BLaER1 treated with 17β-estradiol and CSF1 and Interleukin-3, amounts not matched to agents 10 nM and 100 nM (cell line): ENCODE measurements around the gene C10orf71.
A peak's percentile ranks its signal among the peaks of the same experiment; 100 is the strongest.

Source experiments
- H3K27ac ChIP-seq, 11 experiments: shearing (Covaris generic); formaldehyde crosslinking; 2 replicates each; pipeline ENCODE4 v1.8.1; 2022
- H3K27me3 ChIP-seq, 11 experiments: shearing (Covaris generic); formaldehyde crosslinking; 2 replicates each; pipeline ENCODE4 v1.8.1; 2022
- H3K36me3 ChIP-seq, 11 experiments: shearing (Covaris generic); formaldehyde crosslinking; 2 replicates each; pipeline ENCODE4 v1.8.1; 2022
- H3K4me1 ChIP-seq, 10 experiments: shearing (Covaris generic); formaldehyde crosslinking; 2 replicates each; pipeline ENCODE4 v1.8.1; 2022
- H3K4me2 ChIP-seq, 11 experiments: shearing (Covaris generic); formaldehyde crosslinking; 2 replicates each; pipeline ENCODE4 v1.8.1; 2022
- H3K4me3 ChIP-seq, 10 experiments: shearing (Covaris generic); formaldehyde crosslinking; 2 replicates each; pipeline ENCODE4 v1.8.1; 2022
- H3K9ac ChIP-seq, 11 experiments: shearing (Covaris generic); formaldehyde crosslinking; 2 replicates each; pipeline ENCODE4 v1.8.1; 2022
- H3K9me3 ChIP-seq, 11 experiments: shearing (Covaris generic); formaldehyde crosslinking; replicated peaks in 1 of 11; 2 replicates each; pipeline ENCODE4 v1.8.1; 2022
- H4K20me1 ChIP-seq, 11 experiments: shearing (Covaris generic); formaldehyde crosslinking; 2 replicates each; pipeline ENCODE4 v1.8.1; 2022
- Cebpa-rat ChIP-seq, 11 experiments: shearing (Covaris generic); IDR thresholded peaks; 2 replicates each; pipeline ENCODE4 v1.8.1; 2022

The C10orf71 gene, protein sequence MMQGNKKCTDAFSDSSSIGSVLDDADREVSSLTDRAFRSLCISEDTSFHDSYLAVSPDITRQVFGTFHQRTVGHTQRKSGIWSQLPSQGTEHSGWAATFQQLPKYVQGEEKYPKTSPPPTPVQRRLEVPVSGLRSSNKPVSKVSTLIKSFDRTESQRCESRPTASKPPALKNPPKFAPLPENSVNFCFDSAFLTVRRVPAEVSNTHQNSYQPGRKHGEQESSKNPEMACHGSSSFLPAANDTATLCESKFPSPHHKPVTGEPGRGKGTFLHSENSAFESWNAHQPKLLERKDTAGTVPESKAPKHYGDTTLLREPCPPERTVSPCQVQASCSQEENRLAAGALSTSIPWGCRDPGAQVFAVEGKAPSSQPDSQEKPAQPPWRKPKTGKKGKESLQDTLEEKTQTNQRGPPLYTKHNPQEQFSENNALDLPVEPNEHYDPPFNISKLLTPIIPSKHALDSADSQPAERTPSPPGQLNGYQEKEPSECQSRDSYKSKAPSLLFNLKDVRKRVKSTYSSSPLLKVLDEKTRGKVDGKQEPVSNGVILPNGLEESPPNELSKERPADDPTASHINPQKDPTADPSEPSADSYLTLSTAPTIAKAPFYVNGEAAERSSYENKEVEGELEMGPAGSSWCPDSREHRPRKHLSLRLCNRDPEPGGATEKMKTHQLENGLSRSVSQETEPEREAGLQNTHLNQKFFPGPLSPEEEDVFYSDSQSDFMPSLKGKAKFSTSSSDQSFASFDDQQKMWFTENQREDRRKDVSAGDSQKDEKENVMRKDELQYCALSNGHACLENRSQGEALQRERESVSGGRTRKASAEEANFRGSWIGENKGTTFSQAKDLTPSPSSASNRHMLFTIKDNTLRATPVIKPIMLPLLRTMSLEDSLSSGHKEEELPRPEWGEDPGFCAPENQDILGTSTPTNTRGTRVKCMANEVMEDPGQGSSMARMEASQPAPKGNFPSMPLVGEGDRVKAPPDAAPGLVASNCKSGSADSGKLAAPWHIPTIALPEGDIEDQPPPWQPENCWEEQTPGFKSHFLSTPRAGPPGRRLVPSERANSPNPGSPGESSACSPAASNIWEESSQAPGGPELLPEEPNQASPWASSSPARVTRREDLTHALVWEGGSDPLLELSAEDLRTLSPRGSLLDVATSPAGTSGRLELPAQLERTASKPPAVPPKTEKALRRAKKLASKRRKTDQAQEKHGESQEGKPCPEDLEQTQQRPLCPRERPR (N-terminal part only)

DNA sequence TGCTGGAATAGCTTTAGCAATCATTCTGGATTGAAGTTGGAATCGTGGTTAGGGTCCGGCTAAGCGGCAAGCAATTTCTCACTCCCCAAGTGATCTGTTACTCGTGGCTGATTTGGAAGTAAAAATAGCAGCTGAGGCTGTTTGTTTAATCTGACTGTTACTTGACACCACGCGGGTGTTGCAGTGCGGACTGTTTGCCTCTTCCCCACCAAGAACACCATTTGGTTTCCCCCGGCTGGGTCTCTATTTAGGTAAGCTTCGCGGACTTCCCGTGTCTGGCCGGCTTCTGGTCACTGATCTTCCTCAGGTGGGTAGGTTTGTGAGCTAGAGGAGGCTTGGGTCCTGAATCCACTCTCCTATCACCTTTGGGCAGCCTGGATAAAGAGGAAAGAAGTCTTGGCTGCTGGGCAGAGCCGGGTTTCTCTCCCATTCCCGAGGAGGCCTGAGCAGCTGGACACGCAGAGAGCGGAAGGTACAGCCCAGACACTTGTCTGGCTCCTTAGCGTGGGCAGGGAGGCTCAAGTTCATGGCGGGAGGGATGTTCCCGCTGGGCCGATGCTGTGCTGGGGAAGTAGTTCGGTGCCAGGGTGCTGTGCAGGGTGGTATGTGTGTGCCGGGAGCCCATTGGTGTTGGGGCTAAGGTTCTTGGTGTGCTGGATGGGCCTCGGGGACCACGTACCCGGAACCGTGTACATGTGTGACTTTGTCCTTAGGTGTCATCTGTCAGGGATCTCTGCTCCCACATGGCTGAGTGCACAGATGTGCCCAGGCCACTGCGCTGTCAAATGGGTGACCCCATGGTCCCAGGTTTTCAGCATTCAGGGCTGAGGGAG is at the start of gene C10orf71:
Gene C10orf71 (plus strand): TSS at position 188 of the 833 bp plus-strand sequence. CDS start 23,376 bp downstream, outside the sequence.
- Histone ChIP-seq H4K20me1 (no peaks in the 10 kb centered on the region), H3K27me3 (peaks cover 0 to 6% (median 0%) of the 10 kb centered on the region in 11 experiments; a peak in 1 of 22 replicates), H3K9me3 (no peaks in the 10 kb centered on the region), H3K27ac (peak within 1 kb of the TSS in 8 of 11 experiments; percentile 10 to 62 (median 33); a peak in 10 of 22 replicates), H3K4me2 (peak within 1 kb of the TSS; percentile 57 to 86 (median 77)), H3K4me3 (no peak within 1 kb of the TSS), H3K4me1 (peaks cover 35 to 44% (median 40%) of the 10 kb centered on the region in 10 experiments), H3K36me3 (no peaks in the 10 kb centered on the region), H3K9ac (peak within 1 kb of the TSS in 7 of 11 experiments; percentile 11 to 43 (median 32); a peak in 11 of 22 replicates)
- no peak for TF ChIP-seq Cebpa-rat (IDR thresholded peaks at IDR 0.05)

DNA sequence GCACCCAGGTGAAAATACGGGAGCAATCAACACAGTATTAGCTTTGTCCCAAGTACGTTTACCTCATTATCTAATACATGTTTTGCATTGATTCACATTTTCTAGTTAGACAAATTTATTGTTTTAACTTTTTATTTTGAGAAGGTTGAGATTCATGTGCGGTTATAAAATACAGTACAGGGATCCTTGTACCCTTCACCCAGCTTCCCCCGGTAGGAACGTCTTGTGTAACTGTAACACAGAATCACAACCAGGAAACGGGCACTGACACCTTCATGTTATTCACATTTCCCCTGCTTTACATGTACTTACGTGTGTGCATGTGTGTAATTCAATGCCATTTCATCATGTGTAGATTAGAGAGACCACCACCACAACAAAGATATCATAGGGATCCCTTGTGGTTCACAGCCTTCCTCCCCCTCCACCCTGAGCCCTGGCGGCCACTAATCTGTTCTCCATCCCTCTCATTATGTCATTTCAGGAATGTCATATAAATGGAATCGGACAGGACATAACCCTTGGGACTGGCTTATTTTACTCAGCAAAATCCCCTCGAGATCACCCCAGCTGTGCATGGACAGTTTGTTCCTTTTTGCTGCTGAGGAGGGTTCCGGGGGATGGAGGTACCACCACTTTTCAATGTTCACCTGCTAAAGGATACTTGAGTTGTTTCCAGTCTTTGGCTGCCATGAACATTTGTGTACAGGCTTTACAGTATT is 46.5 kb upstream of the C10orf71 start:
- Histone ChIP-seq H3K27ac (peak overlapping the region in 3 of 11 experiments; percentile 79 to 83 (median 81); a peak in 7 of 22 replicates), H3K9ac (no peak overlapping the region), H3K4me2 (peak overlapping the region in 10 of 11 experiments; percentile 85 to 99 (median 92); a peak in 19 of 22 replicates), H4K20me1 (no peaks in the 10 kb centered on the region), H3K4me1 (peaks cover 49 to 55% (median 52%) of the 10 kb centered on the region in 10 experiments), H3K27me3 (no peaks in the 10 kb centered on the region), H3K36me3 (no peaks in the 10 kb centered on the region), H3K9me3 (peaks cover 0 to 5% (median 0%) of the 10 kb centered on the region in 11 experiments; a peak in 2 of 22 replicates), H3K4me3 (no peak overlapping the region)
- no peak for TF ChIP-seq Cebpa-rat (IDR thresholded peaks at IDR 0.05)

DNA sequence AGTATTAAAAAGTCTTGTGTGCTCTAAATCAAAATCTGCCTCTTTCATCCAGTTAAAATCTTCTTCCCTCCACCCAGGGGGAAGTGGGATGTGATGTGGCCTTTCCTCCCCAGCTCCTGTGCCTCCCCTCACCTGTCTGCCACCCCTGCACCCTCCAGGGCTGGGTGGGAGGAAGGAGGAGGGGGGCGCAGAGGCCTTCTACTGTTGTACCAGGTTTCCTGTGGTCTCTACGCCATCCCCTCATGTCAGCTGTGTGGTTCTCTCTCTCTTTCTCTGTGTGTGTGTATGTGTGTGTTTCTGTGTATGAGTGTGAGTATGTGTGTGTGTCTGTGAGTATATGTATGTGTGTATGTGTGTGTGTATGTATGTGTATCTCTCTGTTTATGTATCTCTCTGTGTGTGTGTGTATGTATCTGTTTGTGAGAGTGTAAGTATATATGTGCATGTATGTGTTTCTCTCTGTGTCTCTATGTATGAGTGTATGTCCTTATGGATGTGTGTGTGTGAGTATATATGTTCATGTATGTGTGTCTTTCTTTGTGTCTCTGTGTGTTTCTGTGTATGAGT is 45.5 kb upstream of the C10orf71 start:
- Histone ChIP-seq H3K4me1 (peaks cover 49 to 61% (median 58%) of the 10 kb centered on the region in 10 experiments), H4K20me1 (no peaks in the 10 kb centered on the region), H3K4me3 (no peak overlapping the region), H3K27ac (peak overlapping the region in 9 of 11 experiments; percentile 55 to 84 (median 79); a peak in 17 of 22 replicates), H3K27me3 (no peaks in the 10 kb centered on the region), H3K36me3 (no peaks in the 10 kb centered on the region), H3K9ac (peak overlapping the region in 7 of 11 experiments; percentile 64 to 74 (median 66); a peak in 12 of 22 replicates), H3K4me2 (peak overlapping the region; percentile 85 to 99 (median 92); a peak in 21 of 22 replicates), H3K9me3 (peaks cover 0 to 5% (median 0%) of the 10 kb centered on the region in 11 experiments; a peak in 2 of 22 replicates)
- no peak for TF ChIP-seq Cebpa-rat (IDR thresholded peaks at IDR 0.05)

DNA sequence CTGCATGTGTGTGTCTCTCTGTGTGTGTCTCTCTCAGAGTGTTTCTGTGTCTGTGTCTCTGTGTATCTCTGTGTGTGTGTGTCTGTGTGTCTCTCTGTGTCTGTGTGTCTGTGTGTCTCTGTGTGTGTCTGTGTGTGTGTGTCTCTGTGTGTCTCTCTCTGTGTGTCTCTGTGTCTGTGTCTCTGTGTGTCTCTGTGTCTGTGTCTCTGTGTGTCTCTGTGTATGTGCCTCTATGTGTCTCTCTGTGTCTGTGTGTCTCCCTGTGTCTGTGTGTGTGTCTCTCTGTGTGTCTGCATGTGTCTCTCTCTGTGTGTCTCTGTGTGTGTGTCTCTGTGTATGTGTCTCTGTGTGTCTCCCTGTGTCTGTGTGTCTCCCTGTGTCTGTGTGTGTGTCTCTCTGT is 44.8 kb upstream of the C10orf71 start:
- H3K27me3 ChIP-seq = no peaks in the 10 kb centered on the region
- H3K36me3 ChIP-seq = no peaks in the 10 kb centered on the region
- H3K9me3 ChIP-seq = peaks cover 0 to 5% (median 0%) of the 10 kb centered on the region in 11 experiments; a peak in 2 of 22 replicates
- H3K27ac ChIP-seq = peak overlapping the region in 10 of 11 experiments; percentile 49 to 84 (median 79); a peak in 20 of 22 replicates
- H3K4me2 ChIP-seq = peak overlapping the region; percentile 85 to 99 (median 92)
- no peak for TF ChIP-seq Cebpa-rat (IDR thresholded peaks at IDR 0.05)
- peak overlapping the region; percentile 35 to 74 (median 65); a peak in 19 of 22 replicates for H3K9ac ChIP-seq
- peak overlapping the region in 5 of 10 experiments; percentile 37 to 55 (median 45); a peak in 8 of 20 replicates for H3K4me3 ChIP-seq
- H4K20me1 ChIP-seq = no peaks in the 10 kb centered on the region
- H3K4me1 ChIP-seq = peaks cover 49 to 61% (median 58%) of the 10 kb centered on the region in 10 experiments

DNA sequence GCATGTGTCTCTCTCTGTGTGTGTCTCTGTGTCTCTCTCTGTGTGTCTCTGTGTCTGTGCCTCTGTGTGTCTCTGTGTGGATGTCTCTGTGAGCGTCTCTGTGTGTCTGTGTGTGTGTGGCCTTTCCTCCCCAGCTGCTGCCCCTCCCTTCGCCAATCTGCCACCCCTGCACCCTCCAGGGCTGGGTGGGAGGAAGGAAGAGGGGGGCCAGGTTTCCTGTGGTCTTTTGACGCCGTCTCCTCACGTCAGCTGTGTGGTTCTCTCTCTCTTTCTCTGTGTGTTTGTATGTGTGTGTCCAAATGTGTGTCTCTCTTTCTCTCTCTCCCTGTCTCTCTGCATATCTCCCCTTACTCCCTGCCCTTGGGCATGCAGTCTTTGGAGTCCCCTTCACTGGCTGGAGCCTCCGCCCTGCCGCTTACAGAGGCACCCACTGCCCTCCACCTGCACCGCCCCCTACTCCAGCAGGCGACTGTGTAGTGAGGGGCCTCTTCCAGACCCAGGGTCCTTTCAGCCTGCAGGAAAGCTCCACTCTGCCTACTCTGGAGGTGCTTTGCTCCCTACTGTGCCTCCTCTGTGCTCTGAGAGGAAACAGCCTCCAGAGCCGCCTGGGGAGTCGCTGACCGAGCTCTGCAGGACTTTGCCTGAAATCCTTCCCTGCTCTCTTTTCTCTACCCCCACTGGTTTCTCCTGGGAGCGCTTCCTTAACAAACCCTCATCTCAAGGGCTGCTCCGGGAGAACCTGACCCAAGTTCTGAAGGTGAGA is 44.2 kb upstream of the C10orf71 start:
- peak overlapping the region; percentile 85 to 99 (median 92) for H3K4me2 ChIP-seq
- no peak for TF ChIP-seq Cebpa-rat (IDR thresholded peaks at IDR 0.05)
- H3K9ac ChIP-seq = peak overlapping the region; percentile 35 to 74 (median 65); a peak in 19 of 22 replicates
- peak overlapping the region in 10 of 11 experiments; percentile 49 to 84 (median 79); a peak in 20 of 22 replicates for H3K27ac ChIP-seq
- peaks cover 0 to 5% (median 0%) of the 10 kb centered on the region in 11 experiments; a peak in 2 of 22 replicates for H3K9me3 ChIP-seq
- H3K27me3 ChIP-seq = no peaks in the 10 kb centered on the region
- H3K4me3 ChIP-seq = peak overlapping the region in 8 of 10 experiments; percentile 13 to 55 (median 41); a peak in 12 of 20 replicates
- H3K36me3 ChIP-seq = no peaks in the 10 kb centered on the region
- no peaks in the 10 kb centered on the region for H4K20me1 ChIP-seq
- H3K4me1 ChIP-seq = peaks cover 49 to 61% (median 58%) of the 10 kb centered on the region in 10 experiments

DNA sequence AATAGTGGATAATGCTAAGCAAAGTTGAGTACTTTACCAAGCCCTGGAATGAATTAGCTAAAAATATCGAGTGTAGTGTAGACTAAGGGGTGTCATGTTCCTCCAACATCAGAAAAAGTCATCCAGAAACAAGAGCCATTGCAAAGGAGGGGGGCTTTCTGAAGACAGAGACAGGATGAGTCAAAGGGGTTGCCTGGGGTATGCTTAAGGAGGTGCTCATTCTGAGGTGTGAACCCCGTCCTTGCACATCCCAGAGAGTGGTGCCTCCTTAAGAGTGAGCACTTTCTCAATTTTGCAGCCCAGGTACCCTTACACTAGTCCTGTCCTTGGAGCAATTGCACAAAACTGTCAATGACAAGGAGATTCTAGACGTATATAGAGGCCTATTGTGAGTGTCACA is 43.1 kb upstream of the C10orf71 start:
- Histone ChIP-seq H3K27ac (peak overlapping the region in 3 of 11 experiments; percentile 29 to 83 (median 58); a peak in 5 of 22 replicates), H3K4me2 (peak overlapping the region; percentile 85 to 99 (median 92))

More for the DNA sequence above, 43.1 kb upstream of the C10orf71 start:
- TF ChIP-seq Cebpa-rat (IDR thresholded peaks at IDR 0.05) = no peak
- Histone ChIP-seq H3K36me3 (no peaks in the 10 kb centered on the region), H3K4me3 (no peak overlapping the region), H4K20me1 (no peaks in the 10 kb centered on the region), H3K9ac (no peak overlapping the region), H3K4me1 (peaks cover 49 to 61% (median 58%) of the 10 kb centered on the region in 10 experiments), H3K27me3 (no peaks in the 10 kb centered on the region), H3K9me3 (peaks cover 0 to 5% (median 0%) of the 10 kb centered on the region in 11 experiments; a peak in 2 of 22 replicates)
